ENCODE data around the gene ACTMAP. TPM values are rescaled to one million over a fixed set of nuclear protein-coding genes. Genes with fewer than 3 reads are reported as not detected.

The ACTMAP gene, protein sequence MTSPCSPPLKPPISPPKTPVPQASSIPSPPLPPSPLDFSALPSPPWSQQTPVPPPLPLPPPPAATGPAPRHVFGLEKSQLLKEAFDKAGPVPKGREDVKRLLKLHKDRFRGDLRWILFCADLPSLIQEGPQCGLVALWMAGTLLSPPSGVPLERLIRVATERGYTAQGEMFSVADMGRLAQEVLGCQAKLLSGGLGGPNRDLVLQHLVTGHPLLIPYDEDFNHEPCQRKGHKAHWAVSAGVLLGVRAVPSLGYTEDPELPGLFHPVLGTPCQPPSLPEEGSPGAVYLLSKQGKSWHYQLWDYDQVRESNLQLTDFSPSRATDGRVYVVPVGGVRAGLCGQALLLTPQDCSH
- total RNA-seq (2013), result 1.3 TPM
- 10 to 100 TPM in 1 of 3 donors, 1 to 10 TPM in 2; 4.3 to 13.0 (median 8.5) TPM for polyA plus RNA-seq
- 1.4 and 3.4 TPM in 2 replicates for polyA minus RNA-seq
- 1.1 to 9.7 (median 3.5) reads per million in 11 experiments for total RNA-seq

GRCh38 chr19:40750058-40750873 lies at the start of gene ACTMAP:
Gene ACTMAP (minus strand): TSS chr19:40750477. CDS start chr19:40749803, 674 bp downstream.
- peak within 1 kb of the TSS; percentile 75 for H2AFZ ChIP-seq (ENCODE audit: insufficient read depth, low read depth, low read length, poor library complexity, severe bottlenecking)
- H3K27ac ChIP-seq (ENCODE audit: low read depth in 1 of 2, low read length in 2 of 2), result peak within 1 kb of the TSS; percentile 92 to 98
- peak within 1 kb of the TSS; percentile 85 for H3K4me2 ChIP-seq (replicated peaks; ENCODE audit: extremely low read depth, low read length, poor library complexity, severe bottlenecking)
- H3K27ac Mint-ChIP-seq, result peak within 1 kb of the TSS; percentile 99 to 100 (median 99)
- no peaks in the 10 kb centered on the region for H3K36me3 ChIP-seq (replicated peaks in 1 of 2; ENCODE audit: control insufficient read depth in 1 of 2, insufficient read depth in 2 of 2, low read length in 2 of 2)
- intact Hi-C loops (cut with micrococcal nuclease), result loop anchor here (5.0 to 10.0 kb wide), 2 partner anchors 47 to 55 kb away; partner anchors contain the start of gene EGLN2 (in 1 of the 2)
- peak; percentile 100 for DNase-seq
- H3K9me3 ChIP-seq (replicated peaks in 1 of 2; ENCODE audit: control insufficient read depth in 1 of 2, insufficient read depth in 1 of 2, low read length in 2 of 2), result no peaks in the 10 kb centered on the region
- peaks cover 2% of the 10 kb centered on the region for H4K20me1 ChIP-seq (ENCODE audit: insufficient read depth, low read length)
- H3K4me3 Mint-ChIP-seq, result peak within 1 kb of the TSS; percentile 92 to 100
- H3K9ac ChIP-seq (ENCODE audit: insufficient read depth, low read length, poor library complexity, severe bottlenecking), result peak within 1 kb of the TSS; percentile 86
- H3K36me3 Mint-ChIP-seq, result peaks cover 4 to 12% of the 10 kb centered on the region in 2 donors
- no peaks in the 10 kb centered on the region for H3K9me3 Mint-ChIP-seq
- H3K4me3 ChIP-seq (replicated peaks in 1 of 3; ENCODE audit: low read depth in 2 of 3, low read length in 3 of 3), result peak within 1 kb of the TSS; percentile 47 to 76 (median 65)
- TF ChIP-seq CTCF (IDR thresholded peaks at IDR 0.05), result no peak
- WGBS (ENCODE audit: insufficient coverage), result under 1% methylated on average over 37 of the region's 43 CpGs
- peaks cover 67 to 70% of the 10 kb centered on the region in 2 donors for H3K4me1 ChIP-seq (ENCODE audit: control insufficient read depth in 1 of 2, insufficient read depth in 2 of 2, low read length in 2 of 2)
- peaks cover 0 to 5% (median 0%) of the 10 kb centered on the region in 3 donors for H3K27me3 Mint-ChIP-seq (ENCODE audit: low read depth in 3 of 3)
- H3K4me1 Mint-ChIP-seq, result peaks cover 59% of the 10 kb centered on the region
- no peaks in the 10 kb centered on the region for H3K27me3 ChIP-seq (ENCODE audit: control insufficient read depth in 2 of 2, insufficient read depth in 2 of 2, low read length in 2 of 2)
- H3K79me2 ChIP-seq (ENCODE audit: insufficient read depth, low read length), result peaks cover 66% of the 10 kb centered on the region

Measured in CD14-positive monocyte (primary cell).